Measurements from ENCODE around the gene SPAG17.

DNA sequence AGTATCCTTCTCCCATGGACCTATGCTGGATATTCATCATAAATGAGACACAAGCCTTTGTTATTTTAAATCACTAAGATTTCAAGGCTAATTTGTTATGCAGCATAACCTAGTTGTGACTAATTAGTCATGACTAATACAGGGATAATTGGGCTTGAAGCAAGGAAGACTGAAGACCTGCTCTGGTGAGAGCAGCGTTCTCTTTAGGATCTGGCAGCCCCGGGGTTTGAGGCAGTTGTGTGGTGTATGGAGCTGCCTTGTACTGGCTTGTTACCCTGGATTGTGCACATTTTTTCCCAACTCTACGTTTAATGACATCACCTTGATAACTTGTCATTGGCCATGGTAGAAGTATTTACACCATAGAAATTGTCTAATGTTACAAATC is 25.7 kb upstream of the SPAG17 start:
- TF ChIP-seq SMAD3 (CRISPR knock-in tag; IDR thresholded peaks at IDR 0.05) (no peak), MXD4 (CRISPR knock-in tag; IDR thresholded peaks at IDR 0.05) (no peak), KLF16 (CRISPR knock-in tag; IDR thresholded peaks at IDR 0.05) (no peak), POLR2AphosphoS5 (IDR thresholded peaks at IDR 0.05; ENCODE audit: low read depth, low read length) (no peak), ZNF160 (CRISPR knock-in tag; IDR thresholded peaks at IDR 0.05) (no peak), ZNF232 (CRISPR knock-in tag; IDR thresholded peaks at IDR 0.05; ENCODE audit: borderline replicate concordance) (no peak), EP300 (IDR thresholded peaks at IDR 0.05; ENCODE audit: low read depth in 2 of 2, low read length in 2 of 2) (no peak), EP300 (CRISPR knock-in tag; IDR thresholded peaks at IDR 0.05; ENCODE audit: borderline replicate concordance) (no peak), EZH2 (conservative IDR thresholded peaks at IDR 0.05; ENCODE audit: low read depth, low read length) (no peak)
